SK-N-SH treated with all-trans-retinoic acid at 6 μM for 48 hours (cell line): ENCODE data around the gene SLC7A8.

Experiments used
- ARNTL ChIP-seq: fragments of 450-650 bp; formaldehyde crosslinking; IDR thresholded peaks from 2 replicates; pipeline ENCODE4 v1.5.0; 2020; ENCODE audit warnings: low read depth, mild to moderate bottlenecking, moderate library complexity, borderline replicate concordance
- CSDC2 ChIP-seq: fragments of 250-450 bp; sonication (Bioruptor Pico); IDR thresholded peaks from 2 replicates; pipeline ENCODE4 v1.5.0; 2020; ENCODE audit warnings: mild to moderate bottlenecking, moderate library complexity
- OSR1 ChIP-seq: fragments of 250-450 bp; sonication (Bioruptor Pico); IDR thresholded peaks from 2 replicates; pipeline ENCODE4 v1.8.0; 2022; ENCODE audit warnings: moderate library complexity, mild to moderate bottlenecking, inconsistent platforms
- PATZ1 ChIP-seq: fragments of 250-450 bp; sonication (Bioruptor Pico); IDR thresholded peaks from 2 replicates; pipeline ENCODE4 v1.8.0; 2020; ENCODE audit warnings: mild to moderate bottlenecking, moderate library complexity, borderline replicate concordance
- RARB ChIP-seq: fragments of 250-450 bp; sonication (Bioruptor Pico); IDR thresholded peaks from 2 replicates; pipeline ENCODE4 v1.8.0; 2021; ENCODE audit warnings: mild to moderate bottlenecking, moderate library complexity
- SNAI2 ChIP-seq: fragments of 250-450 bp; sonication (Bioruptor Pico); IDR thresholded peaks from 2 replicates; pipeline ENCODE4 v1.5.0; 2020; ENCODE audit warnings: mild to moderate bottlenecking, moderate library complexity
- TCF4 ChIP-seq: fragments of 250-450 bp; sonication (Bioruptor Pico); IDR thresholded peaks from 2 replicates; pipeline ENCODE4 v1.8.0; 2021; ENCODE audit warnings: mild to moderate bottlenecking, moderate library complexity, borderline replicate concordance
- TSHZ2 ChIP-seq: fragments of 250-450 bp; sonication (Bioruptor Pico); IDR thresholded peaks from 2 replicates; pipeline ENCODE4 v1.5.0; 2020; ENCODE audit warnings: mild to moderate bottlenecking, moderate library complexity
- ZFP3 ChIP-seq: fragments of 250-450 bp; sonication (Bioruptor Pico); IDR thresholded peaks from 2 replicates; pipeline ENCODE4 v1.5.0; 2020; ENCODE audit warnings: mild to moderate bottlenecking, moderate library complexity

GRCh38 chr14:23099212-23099861, 84.1 kb downstream of the SLC7A8 start:
- no peak for TF ChIP-seq CSDC2 (CRISPR knock-in tag)
- TF ChIP-seq ARNTL (CRISPR knock-in tag) = no peak
- TF ChIP-seq SNAI2 (CRISPR knock-in tag) = no peak
- no peak for TF ChIP-seq TSHZ2 (CRISPR knock-in tag)
- no peak for TF ChIP-seq PATZ1 (CRISPR knock-in tag)
- no peak for TF ChIP-seq OSR1
- TF ChIP-seq TCF4 (CRISPR knock-in tag) = no peak
- TF ChIP-seq RARB (CRISPR knock-in tag) = no peak
- no peak for TF ChIP-seq ZFP3 (CRISPR knock-in tag)
